Measurements from ENCODE around the gene ARHGAP20.

ARHGAP20 gene

GRCh38 chr11:110564676-110565356 is 147.4 kb downstream of the ARHGAP20 start:
- no peak overlapping the region for H3K9ac ChIP-seq (ENCODE audit: low read depth, low read length, poor library complexity)
- H3K23ac ChIP-seq (ENCODE audit: low read depth, low read length, poor library complexity): no peak overlapping the region
- no peaks in the 10 kb centered on the region for H3K79me1 ChIP-seq (ENCODE audit: low read depth, low read length)
- no peaks in the 10 kb centered on the region for H3K36me3 ChIP-seq (replicated peaks in 1 of 2; ENCODE audit: control insufficient read depth in 2 of 2, insufficient read depth in 2 of 2, low read length in 2 of 2)
- H2AK5ac ChIP-seq (ENCODE audit: low read depth, low read length): no peak overlapping the region
- WGBS, 2 donors (ENCODE audit: extremely low coverage in 2 of 2, insufficient read length in 2 of 2, insufficient replicate concordance in 1 of 2): no CpG with 5 or more reads among the region's 8 CpGs
- no peaks in the 10 kb centered on the region for H3K27me3 ChIP-seq (ENCODE audit: control insufficient read depth in 3 of 3, insufficient read depth in 3 of 3, low read depth in 1 of 3, low read length in 3 of 3)
- H3K9me3 ChIP-seq (replicated peaks in 1 of 2; ENCODE audit: control insufficient read depth in 2 of 2, insufficient read depth in 1 of 2, low read depth in 1 of 2, low read length in 2 of 2): no peaks in the 10 kb centered on the region
- H2AFZ ChIP-seq (ENCODE audit: low read length): peak overlapping the region; percentile 21
- DNase-seq (ENCODE audit: low spot score): no peak
- H2BK120ac ChIP-seq (ENCODE audit: low read depth, low read length): no peak overlapping the region
- H3K14ac ChIP-seq (ENCODE audit: low read length): no peak overlapping the region
- no peak overlapping the region for H4K91ac ChIP-seq (ENCODE audit: low read depth, low read length, poor library complexity)
- no peak overlapping the region for H2BK15ac ChIP-seq (ENCODE audit: low read length)
- no peak overlapping the region for H2BK12ac ChIP-seq (ENCODE audit: low read length)
- no peak overlapping the region for H3K27ac ChIP-seq (replicated peaks; ENCODE audit: low read length)
- no peak overlapping the region for H4K8ac ChIP-seq (ENCODE audit: low read depth, low read length)
- no peak overlapping the region for H3K18ac ChIP-seq (ENCODE audit: low read length)
- no peak overlapping the region for H3K4me3 ChIP-seq (ENCODE audit: low read length in 2 of 2)
- no peak overlapping the region for H2BK5ac ChIP-seq (ENCODE audit: low read length)
- peaks cover 0 to 3% of the 10 kb centered on the region in 2 donors for H3K4me1 ChIP-seq (ENCODE audit: control insufficient read depth in 2 of 2, insufficient read depth in 1 of 2, low read depth in 1 of 2, low read length in 2 of 2)
- no peak overlapping the region for H3K4me2 ChIP-seq (ENCODE audit: insufficient read depth, low read length, poor library complexity, severe bottlenecking)
- no peak overlapping the region for H3K4ac ChIP-seq (ENCODE audit: low read length)

GRCh38 chr11:110544779-110545178 is 167.5 kb downstream of the ARHGAP20 start:
- Histone ChIP-seq H3K18ac (ENCODE audit: low read length) (no peak overlapping the region), H3K4me3 (ENCODE audit: low read length in 2 of 2) (no peak overlapping the region), H2BK5ac (ENCODE audit: low read length) (no peak overlapping the region), H2BK15ac (ENCODE audit: low read length) (no peak overlapping the region), H2BK120ac (ENCODE audit: low read depth, low read length) (no peak overlapping the region), H2AFZ (ENCODE audit: low read length) (no peak overlapping the region), H3K23ac (ENCODE audit: low read depth, low read length, poor library complexity) (no peak overlapping the region), H3K4ac (ENCODE audit: low read length) (no peak overlapping the region), H3K4me2 (ENCODE audit: insufficient read depth, low read length, poor library complexity, severe bottlenecking) (no peak overlapping the region), H3K36me3 (replicated peaks in 1 of 2; ENCODE audit: control insufficient read depth in 2 of 2, insufficient read depth in 2 of 2, low read length in 2 of 2) (peaks cover 0 to 3% of the 10 kb centered on the region in 2 donors), H2AK5ac (ENCODE audit: low read depth, low read length) (no peak overlapping the region), H2BK12ac (ENCODE audit: low read length) (no peak overlapping the region), H3K27ac (replicated peaks; ENCODE audit: low read length) (no peak overlapping the region), H3K4me1 (ENCODE audit: control insufficient read depth in 2 of 2, insufficient read depth in 1 of 2, low read depth in 1 of 2, low read length in 2 of 2) (peaks cover 0 to 2% of the 10 kb centered on the region in 2 donors), H3K27me3 (ENCODE audit: control insufficient read depth in 3 of 3, insufficient read depth in 3 of 3, low read depth in 1 of 3, low read length in 3 of 3) (no peaks in the 10 kb centered on the region), H4K8ac (ENCODE audit: low read depth, low read length) (no peak overlapping the region), H4K91ac (ENCODE audit: low read depth, low read length, poor library complexity) (no peak overlapping the region), H3K14ac (ENCODE audit: low read length) (no peak overlapping the region), H3K9ac (ENCODE audit: low read depth, low read length, poor library complexity) (no peak overlapping the region), H3K9me3 (replicated peaks in 1 of 2; ENCODE audit: control insufficient read depth in 2 of 2, insufficient read depth in 1 of 2, low read depth in 1 of 2, low read length in 2 of 2) (peaks cover 0 to 8% of the 10 kb centered on the region in 2 donors), H3K79me1 (ENCODE audit: low read depth, low read length) (peaks cover 6% of the 10 kb centered on the region)
- no peak for DNase-seq (ENCODE audit: low spot score)
- no CpG with 5 or more reads among the region's 1 CpG for WGBS, 2 donors (ENCODE audit: extremely low coverage in 2 of 2, insufficient read length in 2 of 2, insufficient replicate concordance in 1 of 2)

- no peak overlapping the region for H2AK5ac ChIP-seq (ENCODE audit: low read depth, low read length)
- H3K23ac ChIP-seq (ENCODE audit: low read depth, low read length, poor library complexity): no peak overlapping the region
- H3K9ac ChIP-seq (ENCODE audit: low read depth, low read length, poor library complexity): no peak overlapping the region
- H2BK12ac ChIP-seq (ENCODE audit: low read length): no peak overlapping the region
- H2BK5ac ChIP-seq (ENCODE audit: low read length): no peak overlapping the region
- no peak overlapping the region for H3K4me3 ChIP-seq (ENCODE audit: low read length in 2 of 2)
- H3K79me1 ChIP-seq (ENCODE audit: low read depth, low read length): peaks cover 6% of the 10 kb centered on the region
- H3K4ac ChIP-seq (ENCODE audit: low read length): no peak overlapping the region
- H4K91ac ChIP-seq (ENCODE audit: low read depth, low read length, poor library complexity): no peak overlapping the region
- no peak overlapping the region for H2BK120ac ChIP-seq (ENCODE audit: low read depth, low read length)
- H2AFZ ChIP-seq (ENCODE audit: low read length): no peak overlapping the region
- H3K14ac ChIP-seq (ENCODE audit: low read length): no peak overlapping the region
- no peaks in the 10 kb centered on the region for H3K27me3 ChIP-seq (ENCODE audit: control insufficient read depth in 3 of 3, insufficient read depth in 3 of 3, low read depth in 1 of 3, low read length in 3 of 3)
- DNase-seq (ENCODE audit: low spot score): no peak
- H3K36me3 ChIP-seq (replicated peaks in 1 of 2; ENCODE audit: control insufficient read depth in 2 of 2, insufficient read depth in 2 of 2, low read length in 2 of 2): peaks cover 0 to 3% of the 10 kb centered on the region in 2 donors
- H3K27ac ChIP-seq (replicated peaks; ENCODE audit: low read length): no peak overlapping the region
- peaks cover 0 to 2% of the 10 kb centered on the region in 2 donors for H3K4me1 ChIP-seq (ENCODE audit: control insufficient read depth in 2 of 2, insufficient read depth in 1 of 2, low read depth in 1 of 2, low read length in 2 of 2)
- H4K8ac ChIP-seq (ENCODE audit: low read depth, low read length): no peak overlapping the region
- no peak overlapping the region for H2BK15ac ChIP-seq (ENCODE audit: low read length)
- H3K18ac ChIP-seq (ENCODE audit: low read length): no peak overlapping the region
- H3K4me2 ChIP-seq (ENCODE audit: insufficient read depth, low read length, poor library complexity, severe bottlenecking): no peak overlapping the region
- H3K9me3 ChIP-seq (replicated peaks in 1 of 2; ENCODE audit: control insufficient read depth in 2 of 2, insufficient read depth in 1 of 2, low read depth in 1 of 2, low read length in 2 of 2): peaks cover 0 to 8% of the 10 kb centered on the region in 2 donors
Observed at GRCh38 chr11:110538154-110538553, 174.1 kb downstream of the ARHGAP20 start.

GRCh38 chr11:110530900-110531741 is 181.1 kb downstream of the ARHGAP20 start:
- no CpG with 5 or more reads among the region's 6 CpGs for WGBS, 2 donors (ENCODE audit: extremely low coverage in 2 of 2, insufficient read length in 2 of 2, insufficient replicate concordance in 1 of 2)
- no peaks in the 10 kb centered on the region for H3K4me1 ChIP-seq (ENCODE audit: control insufficient read depth in 2 of 2, insufficient read depth in 1 of 2, low read depth in 1 of 2, low read length in 2 of 2)
- no peak overlapping the region for H3K9ac ChIP-seq (ENCODE audit: low read depth, low read length, poor library complexity)
- H2BK120ac ChIP-seq (ENCODE audit: low read depth, low read length): no peak overlapping the region
- H2BK15ac ChIP-seq (ENCODE audit: low read length): no peak overlapping the region
- H3K18ac ChIP-seq (ENCODE audit: low read length): no peak overlapping the region
- H3K9me3 ChIP-seq (replicated peaks in 1 of 2; ENCODE audit: control insufficient read depth in 2 of 2, insufficient read depth in 1 of 2, low read depth in 1 of 2, low read length in 2 of 2): no peaks in the 10 kb centered on the region
- H3K4ac ChIP-seq (ENCODE audit: low read length): no peak overlapping the region
- DNase-seq (ENCODE audit: low spot score): no peak
- no peak overlapping the region for H3K14ac ChIP-seq (ENCODE audit: low read length)
- no peak overlapping the region for H3K4me3 ChIP-seq (ENCODE audit: low read length in 2 of 2)
- no peaks in the 10 kb centered on the region for H3K36me3 ChIP-seq (replicated peaks in 1 of 2; ENCODE audit: control insufficient read depth in 2 of 2, insufficient read depth in 2 of 2, low read length in 2 of 2)
- H2AK5ac ChIP-seq (ENCODE audit: low read depth, low read length): no peak overlapping the region
- no peak overlapping the region for H2BK5ac ChIP-seq (ENCODE audit: low read length)
- no peak overlapping the region for H2AFZ ChIP-seq (ENCODE audit: low read length)
- no peak overlapping the region for H3K4me2 ChIP-seq (ENCODE audit: insufficient read depth, low read length, poor library complexity, severe bottlenecking)
- H2BK12ac ChIP-seq (ENCODE audit: low read length): no peak overlapping the region
- H3K27me3 ChIP-seq (ENCODE audit: control insufficient read depth in 3 of 3, insufficient read depth in 3 of 3, low read depth in 1 of 3, low read length in 3 of 3): no peaks in the 10 kb centered on the region
- H4K91ac ChIP-seq (ENCODE audit: low read depth, low read length, poor library complexity): no peak overlapping the region
- no peaks in the 10 kb centered on the region for H3K79me1 ChIP-seq (ENCODE audit: low read depth, low read length)
- H3K27ac ChIP-seq (replicated peaks; ENCODE audit: low read length): no peak overlapping the region
- no peak overlapping the region for H3K23ac ChIP-seq (ENCODE audit: low read depth, low read length, poor library complexity)
- no peak overlapping the region for H4K8ac ChIP-seq (ENCODE audit: low read depth, low read length)
